GM13977 (cell line): ENCODE results near the gene GGT7.

Experiments used
- DNase-seq: peaks from one replicate; pipeline ENCODE4 v3.0.0; 2012; ENCODE audit warnings: low spot score
- CTCF ChIP-seq: IDR thresholded peaks from 2 replicates; pipeline ENCODE4 v1.5.1; 2012; ENCODE audit warnings: mild to moderate bottlenecking, control low read depth; ENCODE audit not compliant: insufficient read depth; ENCODE audit errors: extremely low read depth, missing control alignments
- in situ Hi-C: fragments of 300-500 bp; cut with MboI; formaldehyde crosslinking; loops from one replicate; pipeline ENCODE4 v1.12.0; 2022; ENCODE audit warnings: low sequenced_read_pairs, low pct_unique_long_range_greater_than_20kb, mixed read lengths, inconsistent platforms; ENCODE audit not compliant: unreplicated experiment

GGT7 gene

GRCh38 chr20:34850969-34851368 is 21.7 kb downstream of the GGT7 start:
- no peak for DNase-seq
- in situ Hi-C loops, result loop anchor here (25.0 kb wide), 1 partner anchor 361 kb away; no protein-coding TSS in a partner anchor
- no peak for TF ChIP-seq CTCF

DNA sequence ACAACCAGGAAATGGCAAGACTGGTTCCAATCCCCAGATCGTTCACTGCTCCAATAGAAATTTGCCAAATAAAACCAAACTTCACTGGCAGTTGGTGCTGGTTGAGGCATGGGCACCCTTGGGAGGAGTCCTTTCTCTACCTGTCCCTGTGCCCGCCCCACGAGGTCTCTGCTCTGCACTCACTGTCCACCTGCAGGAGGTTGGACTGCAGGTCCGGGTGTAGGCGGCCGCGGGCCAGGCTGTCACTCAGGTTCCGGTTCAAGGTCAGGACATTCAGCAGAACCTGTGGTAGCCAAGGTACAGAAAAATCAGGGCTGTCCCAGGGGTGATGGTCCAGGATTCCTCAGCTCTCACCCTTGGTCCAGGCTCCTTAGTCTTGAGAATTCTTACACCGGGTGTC is 22.9 kb downstream of the GGT7 start:
- DNase-seq, result no peak
- in situ Hi-C loops, result loop anchor here (25.0 kb wide), 1 partner anchor 363 kb away; no protein-coding TSS in a partner anchor
- no peak for TF ChIP-seq CTCF

DNA sequence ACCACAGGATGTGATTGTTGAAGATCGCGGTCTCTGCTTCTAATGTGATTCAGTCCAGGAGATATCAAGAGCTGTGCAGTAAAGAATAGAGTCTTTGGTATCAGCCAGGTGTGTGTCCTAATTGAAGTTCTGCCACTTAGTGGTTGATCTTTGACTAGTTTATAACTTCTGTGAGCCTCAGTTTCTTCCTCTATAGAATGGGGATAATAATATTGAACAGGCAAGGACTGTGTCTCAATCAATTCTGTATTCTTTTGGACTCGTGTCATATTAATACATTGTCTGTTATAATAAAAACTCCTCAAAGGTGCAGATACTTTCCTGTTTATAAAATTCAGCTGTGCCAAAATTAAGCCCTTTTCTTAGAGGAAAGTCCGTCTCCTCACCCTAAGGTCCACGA is 24.1 kb downstream of the GGT7 start:
- in situ Hi-C loops, result no loop called here
- no peak for DNase-seq
- TF ChIP-seq CTCF, result no peak

DNA sequence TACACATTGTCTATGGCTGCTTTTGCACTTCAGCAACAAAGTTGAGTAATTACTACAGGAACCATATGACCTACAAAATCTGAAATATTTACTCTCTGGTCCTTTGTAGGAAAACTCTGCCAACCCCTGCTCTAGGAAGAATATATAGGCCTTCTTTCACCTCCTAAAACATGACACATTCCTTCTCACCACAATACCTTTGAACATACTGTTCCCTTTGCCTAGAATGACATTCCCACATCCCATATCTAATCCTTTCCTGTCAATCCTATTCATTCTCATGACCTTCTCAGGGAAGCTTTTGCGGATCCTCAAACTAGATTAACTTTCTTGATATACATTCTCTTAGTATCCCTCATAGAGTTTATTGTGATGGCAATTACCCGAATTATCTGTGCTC is 29.2 kb downstream of the GGT7 start:
- in situ Hi-C loops, result no loop called here
- DNase-seq, result no peak
- no peak for TF ChIP-seq CTCF

- DNase-seq, result no peak
- TF ChIP-seq CTCF, result no peak
- in situ Hi-C loops, result no loop called here
Observed at GRCh38 chr20:34842143-34842542, 30.5 kb downstream of the GGT7 start.

GRCh38 chr20:34834459-34834893 is 38.2 kb downstream of the GGT7 start:
- in situ Hi-C loops, result no loop called here
- TF ChIP-seq CTCF, result peak; percentile 31
- peak; percentile 66 for DNase-seq

- in situ Hi-C loops, result no loop called here
- TF ChIP-seq CTCF, result no peak
- no peak for DNase-seq
Observed at GRCh38 chr20:34831936-34832335, 40.7 kb downstream of the GGT7 start.
